ENCODE results near the gene ABTB2.
A peak's percentile ranks its signal among the peaks of the same experiment; 100 is the strongest.

ABTB2 gene

GRCh38 chr11:34357701-34358257 is at the start of gene ABTB2:
Gene ABTB2, minus strand, starts transcription at chr11:34358010.
- CTCF ChIA-PET: interaction anchor here (0.6 to 3.4 kb wide), 9 partner anchors 10 to 1014 kb away, joined by 3 to 39 read pairs (median 4); no protein-coding TSS in a partner anchor
- peak within 1 kb of the TSS; percentile 92 for H3K27ac ChIP-seq

GRCh38 chr11:34407121-34407813 is 49.5 kb upstream of the ABTB2 start:
- no peak overlapping the region for H3K27ac ChIP-seq
- ChIA-PET CTCF (interaction anchor here (0.7 kb wide), 1 partner anchor 169 kb away, joined by 3 read pairs; no protein-coding TSS in a partner anchor), POLR2A (ENCODE audit: low non-redundant PET) (no interaction called here)
- peak; percentile 32 for DNase-seq (ENCODE audit: low spot score)
- no peak for TF ChIP-seq CTCF (conservative IDR thresholded peaks at IDR 0.05; ENCODE audit: low read depth)

More at GRCh38 chr11:34357701-34358257, at the start of gene ABTB2:
- no peak for TF ChIP-seq CTCF (conservative IDR thresholded peaks at IDR 0.05; ENCODE audit: low read depth)
- POLR2A ChIA-PET (ENCODE audit: low non-redundant PET): interaction anchor here (0.6 to 2.3 kb wide), 4 partner anchors 13 to 183 kb away, joined by 3 to 6 read pairs (median 5); no protein-coding TSS in a partner anchor
- DNase-seq (ENCODE audit: low spot score): peak; percentile 97

- DNase-seq (ENCODE audit: low spot score): no peak
- POLR2A ChIA-PET (ENCODE audit: low non-redundant PET): no interaction called here
- CTCF ChIA-PET: no interaction called here
- no peak overlapping the region for H3K27ac ChIP-seq
- no peak for TF ChIP-seq CTCF (conservative IDR thresholded peaks at IDR 0.05; ENCODE audit: low read depth)
These were observed 48.6 kb upstream of the ABTB2 start for GRCh38 chr11:34406413-34406812.

- POLR2A ChIA-PET (ENCODE audit: low non-redundant PET): no interaction called here
- CTCF ChIA-PET: no interaction called here
These were observed 47.5 kb upstream of the ABTB2 start for GRCh38 chr11:34405079-34405858.

GRCh38 chr11:34404280-34404679 is 46.5 kb upstream of the ABTB2 start:
- no peak overlapping the region for H3K27ac ChIP-seq
- CTCF ChIA-PET: no interaction called here
- POLR2A ChIA-PET (ENCODE audit: low non-redundant PET): no interaction called here
- DNase-seq (ENCODE audit: low spot score): no peak
- TF ChIP-seq CTCF (conservative IDR thresholded peaks at IDR 0.05; ENCODE audit: low read depth): no peak

More at GRCh38 chr11:34405079-34405858, 47.5 kb upstream of the ABTB2 start:
- TF ChIP-seq CTCF (conservative IDR thresholded peaks at IDR 0.05; ENCODE audit: low read depth): no peak
- DNase-seq (ENCODE audit: low spot score): peak; percentile 42
- H3K27ac ChIP-seq: no peak overlapping the region

GRCh38 chr11:34403431-34403830 is 45.6 kb upstream of the ABTB2 start:
- no peak overlapping the region for H3K27ac ChIP-seq
- ChIA-PET POLR2A (ENCODE audit: low non-redundant PET) (no interaction called here), CTCF (interaction anchor here (0.6 kb wide), 1 partner anchor 496 kb away, joined by 3 read pairs; no protein-coding TSS in a partner anchor)
- TF ChIP-seq CTCF (conservative IDR thresholded peaks at IDR 0.05; ENCODE audit: low read depth): no peak
- DNase-seq (ENCODE audit: low spot score): no peak
